Gastroesophageal sphincter (tissue), 4 donors: ENCODE results near the gene HERC2. TPM values are rescaled to one million over a fixed set of nuclear protein-coding genes. Genes with fewer than 3 reads are reported as not detected.

ENCODE experiments used
- ATAC-seq: fragments of 150-250 bp; one replicate; pipeline ENCODE4 v1.9.1; 2016; ENCODE audit warnings: mild to moderate bottlenecking, moderate library complexity
- H3K27ac ChIP-seq, 4 donors: fragments of 200-600 bp; sonication (generic) in 3 of 4; 1 replicate in 3 of 4; 2 replicates in 1 of 4; pipeline ENCODE4 v1.5.1; 2016 to 2019
- H3K27me3 ChIP-seq: fragments of 200-600 bp; sonication (generic); one replicate; pipeline ENCODE4 v1.5.1; 2019
- H3K36me3 ChIP-seq, 2 donors: fragments of 200-600 bp; sonication (generic); one replicate each; pipeline ENCODE4 v1.5.1; 2019; ENCODE audit warnings: control low read depth in 1 of 2
- H3K4me1 ChIP-seq, 3 donors: fragments of 200-600 bp; sonication (generic); 1 replicate in 2 of 3; 2 replicates in 1 of 3; pipeline ENCODE4 v1.5.1; 2016 to 2019; ENCODE audit warnings: control low read depth in 2 of 3
- H3K4me3 ChIP-seq, 2 donors: fragments of 200-600 bp; sonication (generic); one replicate each; pipeline ENCODE4 v1.5.1; 2019; ENCODE audit warnings: mild to moderate bottlenecking in 1 of 2, moderate library complexity in 1 of 2
- H3K9me3 ChIP-seq, 3 donors: fragments of 200-600 bp; sonication (generic); one replicate each; pipeline ENCODE4 v1.5.1; 2017 to 2019; ENCODE audit warnings: control low read depth in 2 of 3
- CTCF ChIP-seq, 4 experiments: fragments of 200-600 bp in 2 of 4; fragments of 450-650 bp in 2 of 4; sonication (generic) in 1 of 4; IDR thresholded peaks; one replicate each; pipeline ENCODE4 v1.5.1; 2017 to 2019; ENCODE audit warnings: antibody characterized with exemption in 4 of 4, mild to moderate bottlenecking in 2 of 4, moderate library complexity in 2 of 4
- EP300 ChIP-seq: sonication (generic); formaldehyde crosslinking; IDR thresholded peaks from one replicate; pipeline ENCODE4 v1.6.1; 2017; ENCODE audit warnings: antibody characterized with exemption, mild to moderate bottlenecking
- POLR2A ChIP-seq, 2 donors: fragments of 450-650 bp; IDR thresholded peaks; one replicate each; pipeline ENCODE4 v1.6.1; 2017; ENCODE audit warnings: antibody characterized with exemption in 2 of 2, mild to moderate bottlenecking in 2 of 2, moderate library complexity in 1 of 2
- POLR2AphosphoS5 ChIP-seq: sonication (generic); formaldehyde crosslinking; IDR thresholded peaks from one replicate; pipeline ENCODE4 v1.6.1; 2017; ENCODE audit warnings: antibody characterized with exemption
- WGBS, 2 donors: methylation state at CpG; one replicate each; pipeline ENCODE4 v1.1.5; 2018; ENCODE audit warnings: low coverage in 1 of 2; 5-methylcytosine and 5-hydroxymethylcytosine counted together
- total RNA-seq, 4 donors: library from RNA; depleted of rRNA; stranded (reverse); fragments of >200 nt; gene quantifications; one replicate each; pipeline ENCODE4 v1.1.0, GENCODE V29; 2016

HERC2 gene
- total RNA-seq, 4 donors from 2014 or later, result 38.6 to 94.6 (median 56.1) TPM

- peaks cover 0 to 15% (median 0%) of the 10 kb centered on the region in 3 donors for H3K4me1 ChIP-seq
- TF ChIP-seq EP300, result no peak
- no peak for TF ChIP-seq CTCF (IDR thresholded peaks at IDR 0.05)
- TF ChIP-seq POLR2A (IDR thresholded peaks at IDR 0.05), result no peak
- TF ChIP-seq POLR2AphosphoS5, result no peak
- H3K27me3 ChIP-seq, result no peaks in the 10 kb centered on the region
- no peak overlapping the region for H3K4me3 ChIP-seq
- peaks cover 0 to 75% of the 10 kb centered on the region in 2 donors for H3K36me3 ChIP-seq
- H3K27ac ChIP-seq, result no peak overlapping the region
- no peaks in the 10 kb centered on the region for H3K9me3 ChIP-seq
- no peak for ATAC-seq
Measured at GRCh38 chr15:28262438-28262837, 59.5 kb downstream of the HERC2 start.

DNA sequence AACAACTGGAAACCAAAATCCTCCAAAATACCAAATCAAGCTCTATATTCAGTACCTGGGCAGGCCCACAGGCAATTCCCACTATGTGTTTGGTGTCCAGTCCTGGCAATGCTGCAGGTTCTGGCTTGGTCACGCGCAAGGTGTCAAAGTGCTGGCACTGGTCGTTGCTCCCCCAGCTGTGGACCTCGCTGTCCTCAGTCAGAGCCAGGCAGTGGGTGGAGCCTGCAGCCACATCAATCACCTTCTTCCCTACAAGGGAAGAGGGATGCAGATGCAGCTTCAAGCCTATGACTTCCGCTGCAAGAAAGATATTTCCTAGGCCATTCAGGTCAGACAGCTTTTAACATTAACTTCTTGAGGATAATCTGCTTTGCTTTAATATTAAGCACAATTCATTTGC is 61.3 kb downstream of the HERC2 start:
- TF ChIP-seq EP300 (no peak), POLR2A (IDR thresholded peaks at IDR 0.05) (no peak), POLR2AphosphoS5 (no peak), CTCF (IDR thresholded peaks at IDR 0.05) (no peak)
- Histone ChIP-seq H3K4me3 (no peak overlapping the region), H3K4me1 (peaks cover 0 to 15% (median 0%) of the 10 kb centered on the region in 3 donors), H3K9me3 (no peaks in the 10 kb centered on the region), H3K27me3 (no peaks in the 10 kb centered on the region), H3K36me3 (peaks cover 0 to 73% of the 10 kb centered on the region in 2 donors), H3K27ac (no peak overlapping the region)
- no peak for ATAC-seq
- 41 to 63% methylated on average over 3 of the region's 5 CpGs for WGBS, 2 donors

- Histone ChIP-seq H3K36me3 (peaks cover 0 to 73% of the 10 kb centered on the region in 2 donors), H3K27me3 (no peaks in the 10 kb centered on the region), H3K4me3 (no peak overlapping the region), H3K27ac (no peak overlapping the region), H3K4me1 (peaks cover 0 to 15% (median 0%) of the 10 kb centered on the region in 3 donors), H3K9me3 (no peaks in the 10 kb centered on the region)
- WGBS, 2 donors, result 80 to 97% methylated on average over 3 of the region's 3 CpGs
- no peak for TF ChIP-seq CTCF (IDR thresholded peaks at IDR 0.05)
- TF ChIP-seq EP300, result no peak
- no peak for TF ChIP-seq POLR2A (IDR thresholded peaks at IDR 0.05)
- no peak for TF ChIP-seq POLR2AphosphoS5
- ATAC-seq, result no peak
Measured at GRCh38 chr15:28260317-28260716, 61.7 kb downstream of the HERC2 start.

- Histone ChIP-seq H3K27ac (no peak overlapping the region), H3K27me3 (no peaks in the 10 kb centered on the region), H3K4me1 (peaks cover 0 to 9% (median 0%) of the 10 kb centered on the region in 3 donors), H3K9me3 (no peaks in the 10 kb centered on the region), H3K36me3 (peaks cover 0 to 83% of the 10 kb centered on the region in 2 donors), H3K4me3 (no peak overlapping the region)
- 86 to 98% methylated on average over 1 to 9 of the region's 15 CpGs for WGBS, 2 donors
- ATAC-seq, result no peak
- TF ChIP-seq POLR2AphosphoS5 (no peak), CTCF (IDR thresholded peaks at IDR 0.05) (no peak), EP300 (no peak), POLR2A (IDR thresholded peaks at IDR 0.05) (no peak)
Measured at GRCh38 chr15:28255965-28256364, 66.0 kb downstream of the HERC2 start.

DNA sequence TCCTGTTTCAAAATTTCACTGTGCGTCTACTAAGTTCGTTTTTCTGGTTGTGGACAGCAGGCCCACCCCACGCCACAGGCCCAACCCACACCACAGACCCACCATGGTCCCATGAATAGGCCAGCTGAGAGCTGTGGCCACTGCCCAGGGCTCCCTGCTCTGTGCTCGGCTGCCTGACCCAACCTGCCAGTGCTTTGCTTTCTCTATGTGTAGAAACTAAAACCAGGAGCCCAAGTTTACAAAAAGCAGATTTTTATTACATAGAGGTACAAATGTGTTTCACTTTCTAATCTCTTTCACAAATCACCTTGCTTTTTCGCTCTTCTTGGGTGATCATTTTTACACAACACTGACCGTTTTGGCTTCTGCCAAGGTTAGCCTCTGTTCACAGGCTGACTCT is 69.1 kb downstream of the HERC2 start:
- Histone ChIP-seq H3K4me3 (no peak overlapping the region), H3K9me3 (no peaks in the 10 kb centered on the region), H3K4me1 (no peaks in the 10 kb centered on the region), H3K27me3 (no peaks in the 10 kb centered on the region), H3K36me3 (peaks cover 0 to 86% of the 10 kb centered on the region in 2 donors), H3K27ac (no peak overlapping the region)
- TF ChIP-seq POLR2A (IDR thresholded peaks at IDR 0.05) (no peak), CTCF (IDR thresholded peaks at IDR 0.05) (no peak), EP300 (no peak), POLR2AphosphoS5 (no peak)
- ATAC-seq, result no peak
- WGBS, 2 donors, result 83 to 88% methylated on average over 5 to 6 of the region's 6 CpGs
